ENCODE measurements around the gene TEX9.
"Not testable (repeated sequence)": the region's sequence is repeated elsewhere in the genome, so short reads cannot be mapped to it uniquely, and the experiment has no call there.

Gene TEX9

GRCh38 chr15:56361987-56362386 lies 3.2 kb upstream of the TEX9 start:
- in situ Hi-C loops (cut with MboI; ENCODE audit: low sequenced_read_pairs), result no loop called here

DNA sequence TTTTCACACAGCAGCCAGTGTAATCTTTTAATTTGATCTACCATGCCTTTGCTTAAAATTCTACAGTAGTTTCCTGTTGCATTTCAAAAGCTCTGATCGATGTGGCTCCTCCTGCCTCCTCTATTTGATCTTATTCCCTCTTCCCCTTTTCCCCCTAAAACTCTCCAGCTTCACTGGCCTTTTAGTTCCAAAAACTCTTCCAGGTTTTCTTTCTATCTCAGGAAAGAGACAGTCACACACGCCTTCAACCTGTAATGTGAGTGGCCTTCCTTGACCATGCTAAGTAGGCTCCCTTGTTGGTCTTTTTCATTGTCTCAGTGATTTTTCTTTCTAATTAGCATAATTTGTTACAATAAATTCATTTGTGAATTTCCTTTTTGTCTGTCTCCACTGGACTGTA lies 985 bp downstream of the TEX9 start:
- in situ Hi-C loops (cut with MboI; ENCODE audit: low sequenced_read_pairs), result no loop called here

DNA sequence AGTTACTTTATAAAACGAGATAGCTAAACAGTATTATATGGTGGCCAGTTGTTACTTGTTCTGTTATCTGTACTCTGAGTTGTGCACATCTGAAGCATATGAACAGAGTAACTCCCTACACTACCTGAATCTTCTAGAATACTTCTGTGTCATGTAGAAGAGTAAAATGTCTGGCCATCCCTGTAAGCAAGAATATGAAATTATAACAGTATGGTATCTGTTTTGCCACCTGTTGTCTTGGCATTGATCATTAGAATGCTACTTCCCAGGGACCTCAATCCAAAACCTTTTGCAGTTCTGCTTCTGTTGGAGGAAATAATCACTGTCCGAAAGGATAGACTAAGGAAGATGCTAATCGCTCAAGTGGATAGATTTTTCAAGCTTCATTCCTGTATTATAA lies 1.9 kb downstream of the TEX9 start:
- in situ Hi-C loops (cut with MboI; ENCODE audit: low sequenced_read_pairs), result no loop called here

DNA sequence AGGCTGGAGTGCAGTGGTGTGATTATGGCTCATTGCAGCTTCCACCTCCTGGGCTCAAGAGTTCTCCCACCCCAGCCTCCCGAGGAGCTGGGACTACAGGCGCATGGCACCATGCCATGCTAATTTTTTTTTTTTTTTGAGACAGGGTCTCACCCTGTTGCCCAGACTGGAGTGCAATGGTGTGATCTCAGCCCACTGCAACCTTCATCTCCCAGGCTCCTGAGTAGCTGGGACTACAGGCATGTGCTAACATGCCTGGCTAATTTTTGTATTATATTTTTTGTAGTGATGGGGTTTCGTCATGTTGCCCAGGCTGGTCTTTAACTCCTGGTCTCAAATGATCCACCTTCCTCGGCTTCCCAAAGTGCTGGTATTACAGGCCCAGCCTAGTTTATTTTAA lies 4.0 kb downstream of the TEX9 start:
- in situ Hi-C loops (cut with MboI; ENCODE audit: low sequenced_read_pairs), result no loop called here

DNA sequence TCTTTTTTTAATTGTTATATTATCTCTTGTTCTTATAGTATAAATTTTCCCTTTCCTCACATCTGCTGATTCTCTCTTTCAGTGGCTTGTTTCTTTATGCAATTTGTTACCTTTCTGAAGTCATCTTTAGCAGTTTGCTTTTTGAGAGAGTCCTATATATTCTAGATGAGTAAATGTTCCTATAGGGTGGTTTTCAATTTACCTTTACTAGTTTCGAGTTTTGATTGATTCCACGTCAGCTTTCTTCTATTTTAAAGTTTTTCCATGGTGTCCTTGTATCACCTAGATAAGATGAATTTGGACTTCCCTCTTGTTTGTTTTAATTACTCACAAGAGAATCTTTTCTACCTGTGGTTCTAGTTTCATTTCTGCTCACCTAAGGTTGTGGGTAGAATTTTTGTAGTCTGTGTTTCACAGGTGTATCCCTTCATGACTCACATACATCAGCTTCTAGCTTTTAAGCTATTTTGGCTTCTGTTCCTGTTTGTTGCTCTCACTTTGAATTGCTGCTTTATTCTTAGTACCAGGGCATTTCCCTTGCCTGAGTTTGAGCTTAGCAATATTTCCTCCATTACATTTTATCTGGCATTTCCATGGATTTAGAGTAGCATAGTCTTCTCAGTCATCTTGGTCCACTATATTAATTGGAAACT lies 6.4 kb downstream of the TEX9 start:
- in situ Hi-C loops (cut with MboI; ENCODE audit: low sequenced_read_pairs), result no loop called here

GRCh38 chr15:56374693-56375092 lies 9.5 kb downstream of the TEX9 start:
- in situ Hi-C loops (cut with MboI; ENCODE audit: low sequenced_read_pairs), result not testable (repeated sequence)

- in situ Hi-C loops (cut with MboI; ENCODE audit: low sequenced_read_pairs), result not testable (repeated sequence)
These were observed 12.6 kb downstream of the TEX9 start for GRCh38 chr15:56377822-56378221.

- in situ Hi-C loops (cut with MboI; ENCODE audit: low sequenced_read_pairs), result no loop called here
These were observed 17.8 kb downstream of the TEX9 start for GRCh38 chr15:56383010-56383409.

DNA sequence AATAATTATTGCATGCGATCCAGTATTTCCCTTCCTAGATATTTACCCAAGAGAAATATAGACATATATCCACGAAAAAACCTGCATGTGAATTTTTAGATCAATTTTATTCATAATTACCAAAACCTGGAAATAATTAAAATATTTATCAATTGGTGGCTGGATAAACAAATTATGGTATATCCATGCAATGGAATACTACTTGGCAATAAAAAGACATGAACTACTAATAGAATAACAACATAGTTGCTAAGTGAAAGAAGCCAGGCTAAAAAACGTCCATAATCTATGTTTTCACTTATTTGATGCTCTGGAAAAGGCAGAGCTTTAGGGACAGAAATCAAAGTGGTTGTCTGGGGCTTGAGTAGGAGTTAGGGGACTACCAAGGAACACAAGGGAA lies 20.7 kb downstream of the TEX9 start:
- in situ Hi-C loops (cut with MboI; ENCODE audit: low sequenced_read_pairs), result no loop called here

- in situ Hi-C loops (cut with MboI; ENCODE audit: low sequenced_read_pairs), result no loop called here
These were observed 25.6 kb downstream of the TEX9 start for GRCh38 chr15:56390739-56391267.

DNA sequence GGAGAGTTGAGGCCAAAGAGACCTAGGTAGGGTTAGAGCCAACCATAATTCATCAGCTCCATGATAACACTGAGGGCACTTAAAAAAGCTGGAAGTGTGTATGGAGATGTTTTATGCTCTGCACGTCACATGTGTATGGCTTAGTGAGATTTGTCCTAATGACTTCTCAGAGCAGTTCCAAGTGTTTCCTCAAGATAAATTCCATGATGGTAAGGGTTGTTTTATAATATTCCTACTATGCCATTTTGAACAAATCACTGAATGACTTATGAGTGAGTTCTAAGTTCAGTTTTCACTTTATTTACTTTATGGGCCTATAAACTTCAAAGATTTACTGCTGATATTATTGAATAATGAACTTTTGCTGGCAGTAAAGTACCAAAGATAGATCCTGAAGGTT lies 28.1 kb downstream of the TEX9 start:
- in situ Hi-C loops (cut with MboI; ENCODE audit: low sequenced_read_pairs), result no loop called here

GRCh38 chr15:56394909-56395308 lies 29.7 kb downstream of the TEX9 start:
- in situ Hi-C loops (cut with MboI; ENCODE audit: low sequenced_read_pairs), result no loop called here

DNA sequence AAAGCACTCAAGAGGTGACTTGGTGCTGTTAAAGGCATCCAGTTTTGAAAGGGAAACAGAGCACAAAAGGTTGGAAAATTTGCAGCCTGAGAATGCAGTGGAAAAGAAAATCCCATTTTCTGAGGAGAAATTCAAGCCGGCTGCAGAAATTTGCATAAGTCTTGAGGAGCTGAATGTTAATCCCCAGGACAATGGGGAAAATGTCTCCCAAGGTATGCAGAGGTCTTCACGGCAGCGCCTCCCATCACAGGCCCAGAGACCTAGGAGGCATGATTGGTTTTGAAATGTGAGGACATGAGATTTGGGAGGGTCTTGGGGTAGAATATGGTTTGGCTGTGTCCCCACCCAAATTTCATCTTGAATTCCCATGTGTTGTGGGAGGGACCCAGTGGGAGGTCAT lies 32.1 kb downstream of the TEX9 start:
- in situ Hi-C loops (cut with MboI; ENCODE audit: low sequenced_read_pairs), result not testable (repeated sequence)

GRCh38 chr15:56399209-56399608 lies 34.0 kb downstream of the TEX9 start:
- in situ Hi-C loops (cut with MboI; ENCODE audit: low sequenced_read_pairs), result not testable (repeated sequence)

GRCh38 chr15:56410721-56411120 lies 45.5 kb downstream of the TEX9 start:
- in situ Hi-C loops (cut with MboI; ENCODE audit: low sequenced_read_pairs), result no loop called here

GRCh38 chr15:56411122-56411749 lies 46.0 kb downstream of the TEX9 start:
- in situ Hi-C loops (cut with MboI; ENCODE audit: low sequenced_read_pairs), result no loop called here

GRCh38 chr15:56413114-56413733 lies 48.0 kb downstream of the TEX9 start:
- in situ Hi-C loops (cut with MboI; ENCODE audit: low sequenced_read_pairs), result not testable (repeated sequence)

DNA sequence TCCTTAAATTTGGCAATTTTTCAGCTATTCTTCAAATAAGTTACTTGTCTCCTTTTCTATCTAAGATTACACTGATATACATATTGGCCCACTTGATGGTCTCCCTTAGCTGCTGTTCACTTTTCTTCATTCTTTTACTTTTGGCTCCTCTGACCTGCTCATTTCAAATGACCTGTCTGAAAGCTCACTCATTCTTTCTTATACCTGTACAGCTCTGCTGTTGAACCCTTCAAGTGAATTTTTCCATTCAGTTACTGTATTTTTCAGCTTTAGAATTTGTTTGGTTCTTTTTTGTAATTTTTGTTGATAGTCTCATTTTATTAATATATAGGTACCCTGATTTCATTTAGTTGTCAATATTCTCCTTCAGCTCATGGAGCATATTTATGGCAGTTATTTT lies 60.0 kb downstream of the TEX9 start:
- in situ Hi-C loops (cut with MboI; ENCODE audit: low sequenced_read_pairs), result loop anchor here (25.0 kb wide), 1 partner anchor 763 kb away; no protein-coding TSS in a partner anchor

DNA sequence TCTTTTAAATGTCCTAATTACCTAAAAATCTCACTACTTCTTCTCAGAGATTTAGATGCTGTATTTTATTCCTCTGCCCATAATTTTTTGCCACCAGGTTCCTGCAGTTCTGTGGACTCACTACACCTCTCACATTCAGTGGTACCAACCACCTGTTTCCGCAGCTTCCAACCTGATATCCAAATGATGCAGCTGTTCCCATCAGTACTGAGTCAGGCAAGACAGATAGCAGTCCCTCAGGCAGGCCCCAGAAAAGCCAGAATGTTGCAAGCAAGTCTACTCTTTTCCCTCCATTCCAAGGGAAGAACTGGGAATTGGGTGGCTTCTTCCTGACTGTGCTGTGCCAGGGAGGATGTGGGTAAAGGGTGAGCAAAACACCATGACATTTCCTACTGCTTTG lies 60.8 kb downstream of the TEX9 start:
- in situ Hi-C loops (cut with MboI; ENCODE audit: low sequenced_read_pairs), result loop anchor here (25.0 kb wide), 1 partner anchor 764 kb away; no protein-coding TSS in a partner anchor

DNA sequence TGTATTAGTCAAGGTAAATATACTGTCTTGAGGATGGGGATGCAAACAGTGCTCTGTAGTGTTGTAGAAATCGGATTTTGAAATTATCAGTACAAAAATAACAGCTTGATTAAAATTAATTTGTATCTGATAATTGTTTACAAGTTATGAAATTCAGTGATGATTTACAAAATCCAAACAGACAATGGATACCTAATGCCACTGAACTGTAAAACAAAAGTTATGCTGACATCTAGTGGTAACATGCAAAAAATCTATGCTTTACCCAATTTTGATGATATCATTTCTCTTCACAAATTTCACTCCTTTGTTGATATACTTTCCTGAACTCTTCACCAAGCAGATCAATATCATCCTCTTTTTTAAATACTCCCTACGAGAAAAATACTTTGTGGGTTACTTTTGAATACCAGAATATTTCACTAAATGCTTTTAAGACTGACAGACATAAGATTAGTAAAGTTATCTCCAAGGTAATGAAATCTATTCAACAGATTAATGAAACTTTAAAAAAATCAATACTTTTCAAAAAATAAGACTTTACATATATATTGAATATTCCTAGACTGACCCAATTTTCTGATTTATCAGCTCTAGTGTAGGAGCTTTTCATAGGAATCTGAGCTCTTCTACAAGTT lies 63.7 kb downstream of the TEX9 start:
- in situ Hi-C loops (cut with MboI; ENCODE audit: low sequenced_read_pairs), result loop anchor here (25.0 kb wide), 1 partner anchor 767 kb away; no protein-coding TSS in a partner anchor

DNA sequence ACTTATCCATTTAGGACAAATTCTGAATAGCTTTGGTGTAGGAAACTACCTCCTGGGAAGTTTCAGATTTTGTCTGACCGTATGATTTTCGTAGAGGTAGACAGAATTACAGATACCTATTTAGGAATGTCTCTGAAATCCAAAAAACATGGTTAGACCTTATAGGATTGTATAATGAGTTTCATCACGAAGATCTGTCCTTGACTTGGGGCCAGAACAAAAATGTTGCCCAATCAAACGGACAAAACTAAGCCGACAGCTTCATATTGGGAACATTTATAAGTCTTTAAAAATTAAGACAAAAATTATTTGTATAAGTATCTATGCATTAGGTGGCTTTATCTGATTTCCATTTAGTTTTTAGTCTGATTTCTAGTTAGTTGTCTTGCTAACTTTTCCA lies 67.1 kb downstream of the TEX9 start:
- in situ Hi-C loops (cut with MboI; ENCODE audit: low sequenced_read_pairs), result loop anchor here (10.0 to 25.0 kb wide), 2 partner anchors 178 to 770 kb away; no protein-coding TSS in a partner anchor
